ENCODE results near the gene BIN1.

BIN1 gene

GRCh38 chr2:127101756-127102477, 5.0 kb downstream of the BIN1 start:
- peaks cover 60% of the 10 kb centered on the region for H3K4me1 ChIP-seq (ENCODE audit: control insufficient read depth, insufficient read depth, low read length)
- no peak overlapping the region for H3K9ac ChIP-seq (ENCODE audit: low read depth, low read length)
- no peak overlapping the region for H3K4me3 ChIP-seq (ENCODE audit: low read length)
- H3K4me2 ChIP-seq (ENCODE audit: low read length) = peak overlapping the region; percentile 87
- H3K36me3 ChIP-seq (ENCODE audit: insufficient read depth, low read length) = peaks cover 16% of the 10 kb centered on the region
- no peaks in the 10 kb centered on the region for H3K27me3 ChIP-seq (ENCODE audit: control insufficient read depth, insufficient read depth, low read length)
- no peaks in the 10 kb centered on the region for H3K9me3 ChIP-seq (replicated peaks; ENCODE audit: low read length)

GRCh38 chr2:127101048-127101611, 5.8 kb downstream of the BIN1 start:
- Histone ChIP-seq H3K4me3 (ENCODE audit: low read length) (no peak overlapping the region), H3K4me1 (ENCODE audit: control insufficient read depth, insufficient read depth, low read length) (peaks cover 67% of the 10 kb centered on the region), H3K9ac (ENCODE audit: low read depth, low read length) (no peak overlapping the region), H3K27me3 (ENCODE audit: control insufficient read depth, insufficient read depth, low read length) (no peaks in the 10 kb centered on the region), H3K36me3 (ENCODE audit: insufficient read depth, low read length) (peaks cover 16% of the 10 kb centered on the region), H3K4me2 (ENCODE audit: low read length) (peak overlapping the region; percentile 30), H3K9me3 (replicated peaks; ENCODE audit: low read length) (no peaks in the 10 kb centered on the region)

GRCh38 chr2:127100251-127101047, 6.5 kb downstream of the BIN1 start:
- no peaks in the 10 kb centered on the region for H3K9me3 ChIP-seq (replicated peaks; ENCODE audit: low read length)
- no peak overlapping the region for H3K4me3 ChIP-seq (ENCODE audit: low read length)
- no peaks in the 10 kb centered on the region for H3K27me3 ChIP-seq (ENCODE audit: control insufficient read depth, insufficient read depth, low read length)
- peaks cover 71% of the 10 kb centered on the region for H3K4me1 ChIP-seq (ENCODE audit: control insufficient read depth, insufficient read depth, low read length)
- no peak overlapping the region for H3K9ac ChIP-seq (ENCODE audit: low read depth, low read length)
- H3K4me2 ChIP-seq (ENCODE audit: low read length) = peak overlapping the region; percentile 30
- H3K36me3 ChIP-seq (ENCODE audit: insufficient read depth, low read length) = peaks cover 17% of the 10 kb centered on the region

GRCh38 chr2:127098711-127099110, 8.2 kb downstream of the BIN1 start:
- no peaks in the 10 kb centered on the region for H3K9me3 ChIP-seq (replicated peaks; ENCODE audit: low read length)
- no peak overlapping the region for H3K9ac ChIP-seq (ENCODE audit: low read depth, low read length)
- peaks cover 10% of the 10 kb centered on the region for H3K36me3 ChIP-seq (ENCODE audit: insufficient read depth, low read length)
- H3K27me3 ChIP-seq (ENCODE audit: control insufficient read depth, insufficient read depth, low read length) = no peaks in the 10 kb centered on the region
- H3K4me1 ChIP-seq (ENCODE audit: control insufficient read depth, insufficient read depth, low read length) = peaks cover 73% of the 10 kb centered on the region
- H3K4me3 ChIP-seq (ENCODE audit: low read length) = no peak overlapping the region
- no peak overlapping the region for H3K4me2 ChIP-seq (ENCODE audit: low read length)

GRCh38 chr2:127097841-127098651, 8.9 kb downstream of the BIN1 start:
- Histone ChIP-seq H3K4me1 (ENCODE audit: control insufficient read depth, insufficient read depth, low read length) (peaks cover 73% of the 10 kb centered on the region), H3K27me3 (ENCODE audit: control insufficient read depth, insufficient read depth, low read length) (no peaks in the 10 kb centered on the region), H3K9ac (ENCODE audit: low read depth, low read length) (no peak overlapping the region), H3K9me3 (replicated peaks; ENCODE audit: low read length) (no peaks in the 10 kb centered on the region), H3K36me3 (ENCODE audit: insufficient read depth, low read length) (peaks cover 10% of the 10 kb centered on the region), H3K4me3 (ENCODE audit: low read length) (no peak overlapping the region), H3K4me2 (ENCODE audit: low read length) (no peak overlapping the region)

- Histone ChIP-seq H3K9ac (ENCODE audit: low read depth, low read length) (no peak overlapping the region), H3K4me2 (ENCODE audit: low read length) (no peak overlapping the region), H3K36me3 (ENCODE audit: insufficient read depth, low read length) (peaks cover 10% of the 10 kb centered on the region), H3K4me3 (ENCODE audit: low read length) (no peak overlapping the region), H3K9me3 (replicated peaks; ENCODE audit: low read length) (no peaks in the 10 kb centered on the region), H3K4me1 (ENCODE audit: control insufficient read depth, insufficient read depth, low read length) (peaks cover 72% of the 10 kb centered on the region), H3K27me3 (ENCODE audit: control insufficient read depth, insufficient read depth, low read length) (no peaks in the 10 kb centered on the region)
These were observed 9.5 kb downstream of the BIN1 start for GRCh38 chr2:127097471-127097765.

- H3K4me3 ChIP-seq (ENCODE audit: low read length) = no peak overlapping the region
- no peaks in the 10 kb centered on the region for H3K27me3 ChIP-seq (ENCODE audit: control insufficient read depth, insufficient read depth, low read length)
- peaks cover 6% of the 10 kb centered on the region for H3K36me3 ChIP-seq (ENCODE audit: insufficient read depth, low read length)
- peak overlapping the region; percentile 17 for H3K4me2 ChIP-seq (ENCODE audit: low read length)
- peak overlapping the region; percentile 22 for H3K9ac ChIP-seq (ENCODE audit: low read depth, low read length)
- H3K9me3 ChIP-seq (replicated peaks; ENCODE audit: low read length) = no peaks in the 10 kb centered on the region
- peaks cover 68% of the 10 kb centered on the region for H3K4me1 ChIP-seq (ENCODE audit: control insufficient read depth, insufficient read depth, low read length)
These were observed 10.1 kb downstream of the BIN1 start for GRCh38 chr2:127096718-127097470.

GRCh38 chr2:127096280-127096679, 10.7 kb downstream of the BIN1 start:
- H3K27me3 ChIP-seq (ENCODE audit: control insufficient read depth, insufficient read depth, low read length) = no peaks in the 10 kb centered on the region
- no peak overlapping the region for H3K4me3 ChIP-seq (ENCODE audit: low read length)
- no peaks in the 10 kb centered on the region for H3K9me3 ChIP-seq (replicated peaks; ENCODE audit: low read length)
- H3K36me3 ChIP-seq (ENCODE audit: insufficient read depth, low read length) = peaks cover 3% of the 10 kb centered on the region
- peaks cover 63% of the 10 kb centered on the region for H3K4me1 ChIP-seq (ENCODE audit: control insufficient read depth, insufficient read depth, low read length)
- H3K4me2 ChIP-seq (ENCODE audit: low read length) = peak overlapping the region; percentile 12
- peak overlapping the region; percentile 22 for H3K9ac ChIP-seq (ENCODE audit: low read depth, low read length)

- H3K27me3 ChIP-seq (ENCODE audit: control insufficient read depth, insufficient read depth, low read length) = no peaks in the 10 kb centered on the region
- no peaks in the 10 kb centered on the region for H3K9me3 ChIP-seq (replicated peaks; ENCODE audit: low read length)
- no peak overlapping the region for H3K4me2 ChIP-seq (ENCODE audit: low read length)
- peaks cover 3% of the 10 kb centered on the region for H3K36me3 ChIP-seq (ENCODE audit: insufficient read depth, low read length)
- no peak overlapping the region for H3K4me3 ChIP-seq (ENCODE audit: low read length)
- H3K4me1 ChIP-seq (ENCODE audit: control insufficient read depth, insufficient read depth, low read length) = peaks cover 62% of the 10 kb centered on the region
- H3K9ac ChIP-seq (ENCODE audit: low read depth, low read length) = no peak overlapping the region
These were observed 11.2 kb downstream of the BIN1 start for GRCh38 chr2:127095784-127096183.

GRCh38 chr2:127095367-127095641, 11.7 kb downstream of the BIN1 start:
- Histone ChIP-seq H3K4me3 (ENCODE audit: low read length) (no peak overlapping the region), H3K36me3 (ENCODE audit: insufficient read depth, low read length) (peaks cover 3% of the 10 kb centered on the region), H3K4me1 (ENCODE audit: control insufficient read depth, insufficient read depth, low read length) (peaks cover 67% of the 10 kb centered on the region), H3K27me3 (ENCODE audit: control insufficient read depth, insufficient read depth, low read length) (no peaks in the 10 kb centered on the region), H3K9me3 (replicated peaks; ENCODE audit: low read length) (no peaks in the 10 kb centered on the region), H3K4me2 (ENCODE audit: low read length) (peak overlapping the region; percentile 75), H3K9ac (ENCODE audit: low read depth, low read length) (no peak overlapping the region)
